Spleen (tissue), 7 donors: ENCODE measurements around the gene KIF18B.

ENCODE experiments used
- POLR2A ChIP-seq, 3 donors: fragments of 450-650 bp; IDR thresholded peaks; one replicate each; pipeline ENCODE4 v1.5.1; 2017; ENCODE audit warnings: antibody characterized with exemption in 3 of 3, mild to moderate bottlenecking in 1 of 3
- POLR2AphosphoS5 ChIP-seq, 3 donors: sonication (generic); formaldehyde crosslinking; IDR thresholded peaks; one replicate each; pipeline ENCODE4 v1.5.1; 2017; ENCODE audit warnings: antibody characterized with exemption in 3 of 3
- TF ChIP-seq, protein P1 (sequence below), 11 experiments: fragments of 200-600 bp in 7 of 11; fragments of 450-650 bp in 4 of 11; sonication (generic) in 4 of 11; IDR thresholded peaks in 8 of 11; conservative IDR thresholded peaks in 3 of 11; 1 replicate in 7 of 11; 2 replicates in 4 of 11; pipeline versions ENCODE4 v1.4.0 to v1.8.0; 2016 to 2021; ENCODE audit warnings: antibody characterized with exemption in 11 of 11, inconsistent platforms in 4 of 11, mild to moderate bottlenecking in 1 of 11
- donor health status: DM: no; HTN: no; CAD: no; lungs with moderate emphysema.
- donor health status: DM: no; HTN: no; CAD: no.
- donor health status: DM: no; HTN: no; CAD: no.

DNA sequence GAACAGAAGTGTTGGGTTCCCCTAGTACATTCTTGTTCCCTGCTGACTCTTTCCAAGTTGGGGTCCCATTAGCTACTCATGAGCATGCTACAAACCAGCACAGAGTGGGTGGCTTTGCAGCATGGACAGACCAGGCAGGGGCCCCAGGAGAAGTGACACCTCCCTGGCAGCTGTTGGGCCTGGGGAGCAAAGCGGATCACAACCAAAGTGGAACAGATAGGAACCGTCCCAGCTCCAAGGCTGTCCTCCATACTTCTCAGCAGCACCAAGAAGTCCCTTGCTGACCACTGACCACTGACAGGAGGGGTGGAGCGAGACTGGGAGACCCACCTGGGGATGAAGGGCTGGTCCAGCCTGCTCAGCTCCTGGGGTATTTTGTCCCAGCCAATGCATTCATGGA, 19.9 kb downstream of the KIF18B start:
- TF ChIP-seq, protein P1, sequence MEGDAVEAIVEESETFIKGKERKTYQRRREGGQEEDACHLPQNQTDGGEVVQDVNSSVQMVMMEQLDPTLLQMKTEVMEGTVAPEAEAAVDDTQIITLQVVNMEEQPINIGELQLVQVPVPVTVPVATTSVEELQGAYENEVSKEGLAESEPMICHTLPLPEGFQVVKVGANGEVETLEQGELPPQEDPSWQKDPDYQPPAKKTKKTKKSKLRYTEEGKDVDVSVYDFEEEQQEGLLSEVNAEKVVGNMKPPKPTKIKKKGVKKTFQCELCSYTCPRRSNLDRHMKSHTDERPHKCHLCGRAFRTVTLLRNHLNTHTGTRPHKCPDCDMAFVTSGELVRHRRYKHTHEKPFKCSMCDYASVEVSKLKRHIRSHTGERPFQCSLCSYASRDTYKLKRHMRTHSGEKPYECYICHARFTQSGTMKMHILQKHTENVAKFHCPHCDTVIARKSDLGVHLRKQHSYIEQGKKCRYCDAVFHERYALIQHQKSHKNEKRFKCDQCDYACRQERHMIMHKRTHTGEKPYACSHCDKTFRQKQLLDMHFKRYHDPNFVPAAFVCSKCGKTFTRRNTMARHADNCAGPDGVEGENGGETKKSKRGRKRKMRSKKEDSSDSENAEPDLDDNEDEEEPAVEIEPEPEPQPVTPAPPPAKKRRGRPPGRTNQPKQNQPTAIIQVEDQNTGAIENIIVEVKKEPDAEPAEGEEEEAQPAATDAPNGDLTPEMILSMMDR (IDR thresholded peaks at IDR 0.05 in 8 of 11, conservative IDR thresholded peaks at IDR 0.05 in 3 of 11): no peak
- TF ChIP-seq POLR2A (IDR thresholded peaks at IDR 0.05) (no peak), POLR2AphosphoS5 (IDR thresholded peaks at IDR 0.05) (no peak)
